Activated CD4-positive, alpha-beta T cell treated with anti-CD3 and anti-CD28 coated beads for 36 hours (primary cell): Measurements from ENCODE around the gene S1PR2. TPM values are rescaled to one million over a fixed set of nuclear protein-coding genes. Genes with fewer than 3 reads are reported as not detected.
"Not testable (repeated sequence)": the region's sequence is repeated elsewhere in the genome, so short reads cannot be mapped to it uniquely, and the experiment has no call there.

ENCODE experiments used
- ATAC-seq: fragments of 200-7000 bp; cut with Tn5 transposase; one replicate; pipeline ENCODE4 v1.10.0; 2021; ENCODE audit warnings: mild to moderate bottlenecking, moderate library complexity
- CTCF ChIA-PET: fragments of 350-600 bp; sonication (Branson Sonifier 250); formaldehyde crosslinking; loops from one replicate; lab custom pipeline; 2021; ENCODE audit warnings: antibody characterized with exemption; lab: Charles Lee
- POLR2A ChIA-PET: fragments of 350-600 bp; sonication (Branson Sonifier 250); formaldehyde crosslinking; loops from one replicate; lab custom pipeline; 2021; ENCODE audit warnings: antibody characterized with exemption, inconsistent platforms; lab: Charles Lee
- DNase-seq: peaks from one replicate; pipeline ENCODE4 v3.0.0-alpha.2; 2020
- H3K27ac Mint-ChIP-seq: one replicate; pipeline ENCODE4 v1.8.0; 2021; ENCODE audit warnings: mixed read lengths
- H3K27me3 Mint-ChIP-seq: one replicate; pipeline ENCODE4 v1.8.0; 2021; ENCODE audit warnings: mixed read lengths
- H3K36me3 Mint-ChIP-seq: one replicate; pipeline ENCODE4 v1.8.0; 2021; ENCODE audit warnings: low read depth, mixed read lengths
- H3K4me1 Mint-ChIP-seq: one replicate; pipeline ENCODE4 v1.8.0; 2021; ENCODE audit warnings: mixed read lengths
- H3K4me3 Mint-ChIP-seq: one replicate; pipeline ENCODE4 v1.8.0; 2021; ENCODE audit warnings: mild to moderate bottlenecking, moderate library complexity, mixed read lengths
- H3K9me3 Mint-ChIP-seq: one replicate; pipeline ENCODE4 v1.8.0; 2021; ENCODE audit warnings: low read depth, mixed read lengths
- intact Hi-C, 2 experiments: fragments of 100-400 bp; cut with DNase I in 1 of 2; cut with micrococcal nuclease in 1 of 2; formaldehyde crosslinking; loops; one replicate each; pipeline versions ENCODE4 v1.14.2 to v1.15.1; 2022 to 2024; cut with DNase I, micrococcal nuclease
- total RNA-seq, 2 experiments: library from RNA; stranded (reverse); gene quantifications; one replicate each; pipeline ENCODE4 v1.2.3, GENCODE V29; 2021

Gene S1PR2
- total RNA-seq, 2 experiments from 2014 or later: 8.1 to 9.0 TPM

GRCh38 chr19:10206226-10206885 is 24.8 kb downstream of the S1PR2 start:
- CTCF ChIA-PET: interaction anchor here (0.7 kb wide), 1 partner anchor 11 kb away, joined by 4 read pairs; the partner anchor contains the start of gene DNMT1
- intact Hi-C loops: no loop called here
- peaks cover 8% of the 10 kb centered on the region for H3K9me3 Mint-ChIP-seq

GRCh38 chr19:10205636-10206035 is 25.5 kb downstream of the S1PR2 start:
- ATAC-seq: no peak
- DNase-seq: no peak
- POLR2A ChIA-PET: interaction anchor here (0.8 to 1.0 kb wide), 2 partner anchors 13 to 86 kb away, joined by 3 to 7 read pairs; no protein-coding TSS in a partner anchor

More at GRCh38 chr19:10206226-10206885, 24.8 kb downstream of the S1PR2 start:
- Mint-ChIP-seq H3K36me3 (no peaks in the 10 kb centered on the region), H3K27me3 (no peaks in the 10 kb centered on the region), H3K27ac (no peak overlapping the region), H3K4me1 (no peaks in the 10 kb centered on the region), H3K4me3 (no peak overlapping the region)
- DNase-seq (no peak), ATAC-seq (no peak)
- POLR2A ChIA-PET: interaction anchor here (0.8 to 1.0 kb wide), 2 partner anchors 13 to 85 kb away, joined by 3 to 7 read pairs; no protein-coding TSS in a partner anchor

GRCh38 chr19:10203686-10204085 is 27.4 kb downstream of the S1PR2 start:
- Mint-ChIP-seq H3K36me3 (no peaks in the 10 kb centered on the region), H3K27me3 (no peaks in the 10 kb centered on the region), H3K4me3 (no peak overlapping the region), H3K27ac (no peak overlapping the region), H3K9me3 (peaks cover 8% of the 10 kb centered on the region), H3K4me1 (peaks cover 9% of the 10 kb centered on the region)
- no peak for ATAC-seq
- POLR2A ChIA-PET: no interaction called here
- intact Hi-C loops: no loop called here
- DNase-seq: no peak
- CTCF ChIA-PET: no interaction called here

More at GRCh38 chr19:10205636-10206035, 25.5 kb downstream of the S1PR2 start:
- Mint-ChIP-seq H3K4me3 (no peak overlapping the region), H3K27ac (no peak overlapping the region), H3K27me3 (no peaks in the 10 kb centered on the region), H3K36me3 (no peaks in the 10 kb centered on the region), H3K9me3 (peaks cover 8% of the 10 kb centered on the region), H3K4me1 (no peaks in the 10 kb centered on the region)
- intact Hi-C loops: no loop called here
- CTCF ChIA-PET: interaction anchor here (0.7 kb wide), 1 partner anchor 264 kb away, joined by 3 read pairs; no protein-coding TSS in a partner anchor

- intact Hi-C loops: no loop called here
- peaks cover 15% of the 10 kb centered on the region for H3K4me1 Mint-ChIP-seq
- DNase-seq (no peak), ATAC-seq (no peak)
- no peaks in the 10 kb centered on the region for H3K9me3 Mint-ChIP-seq
- ChIA-PET CTCF (interaction anchor here (0.6 kb wide), 1 partner anchor 19 kb away, joined by 3 read pairs; no protein-coding TSS in a partner anchor), POLR2A (no interaction called here)
- H3K27me3 Mint-ChIP-seq: no peaks in the 10 kb centered on the region
- no peaks in the 10 kb centered on the region for H3K36me3 Mint-ChIP-seq
- H3K27ac Mint-ChIP-seq: no peak overlapping the region
- H3K4me3 Mint-ChIP-seq: no peak overlapping the region
Observed at GRCh38 chr19:10201176-10201575, 30.0 kb downstream of the S1PR2 start.

- DNase-seq, H3K27ac Mint-ChIP-seq, intact Hi-C loops, H3K4me3 Mint-ChIP-seq, ATAC-seq, H3K27me3 Mint-ChIP-seq, H3K36me3 Mint-ChIP-seq, POLR2A ChIA-PET, H3K9me3 Mint-ChIP-seq: not testable (repeated sequence)
- CTCF ChIA-PET: interaction anchor here (0.8 kb wide), 1 partner anchor 189 kb away, joined by 3 read pairs; no protein-coding TSS in a partner anchor
- H3K4me1 Mint-ChIP-seq: peaks cover 18% of the 10 kb centered on the region
Observed at GRCh38 chr19:10200101-10200500, 31.0 kb downstream of the S1PR2 start.

- H3K36me3 Mint-ChIP-seq, H3K4me3 Mint-ChIP-seq, H3K27me3 Mint-ChIP-seq, intact Hi-C loops, H3K9me3 Mint-ChIP-seq: not testable (repeated sequence)
- Mint-ChIP-seq H3K27ac (peak overlapping the region; percentile 73), H3K4me1 (peaks cover 20% of the 10 kb centered on the region)
- CTCF ChIA-PET: interaction anchor here (0.8 kb wide), 4 partner anchors 18 to 190 kb away, joined by 3 to 4 read pairs (median 3); no protein-coding TSS in a partner anchor
- POLR2A ChIA-PET: interaction anchor here (0.6 to 0.7 kb wide), 2 partner anchors 12 to 355 kb away, joined by 3 read pairs; no protein-coding TSS in a partner anchor
- ATAC-seq (peak; percentile 5), DNase-seq (peak; percentile 39)
Observed at GRCh38 chr19:10198889-10199644, 32.1 kb downstream of the S1PR2 start.

GRCh38 chr19:10195199-10195519 is 36.0 kb downstream of the S1PR2 start:
- Mint-ChIP-seq H3K9me3 (no peaks in the 10 kb centered on the region), H3K4me3 (peak overlapping the region; percentile 89), H3K36me3 (peaks cover 29% of the 10 kb centered on the region), H3K4me1 (peaks cover 44% of the 10 kb centered on the region), H3K27ac (peak overlapping the region; percentile 97), H3K27me3 (no peaks in the 10 kb centered on the region)
- intact Hi-C loops: loop anchor here (1.0 to 2.0 kb wide), 5 partner anchors 36 to 374 kb away; partner anchors contain the start of genes CDKN2D (in 1 of the 2), EIF3G (in 1 of the 2), KEAP1 (in 1 of the 2) and S1PR2 (in 1 of the 2)
- CTCF ChIA-PET: interaction anchor here (0.6 to 1.7 kb wide), 6 partner anchors 11 to 1680 kb away, joined by 3 to 9 read pairs (median 4); no protein-coding TSS in a partner anchor
- ATAC-seq: peak; percentile 21
- POLR2A ChIA-PET: interaction anchor here (0.8 to 1.8 kb wide), 3 partner anchors 15 to 89 kb away, joined by 3 to 8 read pairs (median 3); partner anchors contain the start of gene PPAN
- DNase-seq: no peak

- DNase-seq: peak; percentile 99
- H3K4me1 Mint-ChIP-seq: peaks cover 49% of the 10 kb centered on the region
- ChIA-PET POLR2A (interaction anchor here (0.5 to 1.8 kb wide), 8 partner anchors 10 to 214 kb away, joined by 3 to 8 read pairs (median 3); partner anchors contain the start of genes MRPL4 and PPAN), CTCF (interaction anchor here (0.6 to 1.7 kb wide), 7 partner anchors 12 to 1680 kb away, joined by 3 to 9 read pairs (median 4); no protein-coding TSS in a partner anchor)
- H3K4me3 Mint-ChIP-seq: peak within 1 kb of the TSS; percentile 89
- peak; percentile 94 for ATAC-seq
- H3K27ac Mint-ChIP-seq: peak within 1 kb of the TSS; percentile 97
- H3K36me3 Mint-ChIP-seq: peaks cover 34% of the 10 kb centered on the region
- H3K27me3 Mint-ChIP-seq: no peaks in the 10 kb centered on the region
- intact Hi-C loops: loop anchor here (1.0 to 5.0 kb wide), 14 partner anchors 36 to 768 kb away; partner anchors contain the start of genes S1PR2 (in 2 of the 2), CDC37 (in 1 of the 2), CDKN2D (in 1 of the 2) and EIF3G (in 1 of the 2)
- no peaks in the 10 kb centered on the region for H3K9me3 Mint-ChIP-seq
Observed at GRCh38 chr19:10194500-10195198, 36.5 kb downstream of the S1PR2 start, which contains the start of gene DNMT1. TSS of gene DNMT1 (minus strand) at chr19:10194953. CDS start at chr19:10194899, 54 bp downstream.

- Mint-ChIP-seq H3K9me3 (no peaks in the 10 kb centered on the region), H3K27ac (peak overlapping the region; percentile 97), H3K36me3 (peaks cover 37% of the 10 kb centered on the region), H3K27me3 (no peaks in the 10 kb centered on the region), H3K4me1 (peaks cover 46% of the 10 kb centered on the region), H3K4me3 (peak overlapping the region; percentile 89)
- intact Hi-C loops: loop anchor here (1.0 to 5.0 kb wide), 14 partner anchors 37 to 768 kb away; partner anchors contain the start of genes S1PR2 (in 2 of the 2), CDC37 (in 1 of the 2), CDKN2D (in 1 of the 2) and EIF3G (in 1 of the 2)
- ChIA-PET CTCF (interaction anchor here (1.1 to 2.5 kb wide), 4 partner anchors 17 to 87 kb away, joined by 3 to 10 read pairs (median 5); no protein-coding TSS in a partner anchor), POLR2A (interaction anchor here (0.6 to 1.8 kb wide), 5 partner anchors 10 to 215 kb away, joined by 3 to 8 read pairs (median 4); partner anchors contain the start of gene MRPL4)
- ATAC-seq: no peak
- peak; percentile 19 for DNase-seq
Observed at GRCh38 chr19:10193790-10194499, 37.2 kb downstream of the S1PR2 start.
